SK-N-SH treated with all-trans-retinoic acid at 6 μM for 48 hours (cell line): ENCODE data around the gene PUM2.
"Not testable (repeated sequence)": the region's sequence is repeated elsewhere in the genome, so short reads cannot be mapped to it uniquely, and the experiment has no call there.

Experiments
- ARNTL ChIP-seq: fragments of 450-650 bp; formaldehyde crosslinking; IDR thresholded peaks from 2 replicates; pipeline ENCODE4 v1.5.0; 2020; ENCODE audit warnings: low read depth, mild to moderate bottlenecking, moderate library complexity, borderline replicate concordance
- BACH2 ChIP-seq: fragments of 250-450 bp; sonication (Bioruptor Pico); IDR thresholded peaks from 2 replicates; pipeline ENCODE4 v1.9.0; 2021; ENCODE audit warnings: mild to moderate bottlenecking, borderline replicate concordance
- ESRRG ChIP-seq: fragments of 250-450 bp; sonication (Bioruptor Pico); IDR thresholded peaks from 2 replicates; pipeline ENCODE4 v1.6.1; 2021; ENCODE audit warnings: mild to moderate bottlenecking
- OSR1 ChIP-seq: fragments of 250-450 bp; sonication (Bioruptor Pico); IDR thresholded peaks from 2 replicates; pipeline ENCODE4 v1.8.0; 2022; ENCODE audit warnings: moderate library complexity, mild to moderate bottlenecking, inconsistent platforms
- RARB ChIP-seq: fragments of 250-450 bp; sonication (Bioruptor Pico); IDR thresholded peaks from 2 replicates; pipeline ENCODE4 v1.8.0; 2021; ENCODE audit warnings: mild to moderate bottlenecking, moderate library complexity
- SNAI2 ChIP-seq: fragments of 250-450 bp; sonication (Bioruptor Pico); IDR thresholded peaks from 2 replicates; pipeline ENCODE4 v1.5.0; 2020; ENCODE audit warnings: mild to moderate bottlenecking, moderate library complexity
- ZC3H10 ChIP-seq: fragments of 250-450 bp; sonication (Bioruptor Pico); IDR thresholded peaks from 2 replicates; pipeline ENCODE4 v1.5.1; 2021; ENCODE audit warnings: mild to moderate bottlenecking, moderate library complexity
- ZFP3 ChIP-seq: fragments of 250-450 bp; sonication (Bioruptor Pico); IDR thresholded peaks from 2 replicates; pipeline ENCODE4 v1.5.0; 2020; ENCODE audit warnings: mild to moderate bottlenecking, moderate library complexity
- TF ChIP-seq, protein P1 (sequence below): fragments of 250-450 bp; sonication (Bioruptor Pico); IDR thresholded peaks from 2 replicates; pipeline ENCODE4 v1.5.0; 2020; ENCODE audit warnings: mild to moderate bottlenecking, moderate library complexity
- TF ChIP-seq, protein P2 (sequence below): fragments of 250-450 bp; sonication (Bioruptor Pico); IDR thresholded peaks from 2 replicates; pipeline ENCODE4 v1.8.0; 2020; ENCODE audit warnings: mild to moderate bottlenecking, moderate library complexity, borderline replicate concordance
- TF ChIP-seq, protein P3 (sequence below): fragments of 250-450 bp; sonication (Bioruptor Pico); IDR thresholded peaks from 2 replicates; pipeline ENCODE4 v1.8.0; 2021; ENCODE audit warnings: low read depth, mild to moderate bottlenecking, moderate library complexity, borderline replicate concordance

DNA sequence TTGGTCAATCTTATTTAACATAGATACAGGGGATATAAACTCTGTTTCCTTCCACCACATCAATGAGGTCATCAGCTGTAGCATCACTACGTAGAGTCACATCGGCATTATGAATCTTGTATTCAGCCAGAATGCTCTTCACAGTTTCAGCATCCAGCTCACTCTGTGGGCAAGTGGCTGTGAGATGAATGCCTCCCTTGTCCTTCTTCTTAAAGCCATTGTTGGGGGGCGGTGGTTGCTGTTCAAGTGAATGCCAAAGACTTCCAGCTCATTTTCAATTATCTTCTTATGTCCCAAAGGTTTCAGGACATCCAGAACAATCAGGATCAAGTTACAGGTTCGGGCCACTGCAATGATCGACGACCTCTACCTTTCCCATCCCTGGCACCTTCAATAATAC, 110.4 kb downstream of the PUM2 start:
- not testable (repeated sequence) for TF ChIP-seq ESRRG (CRISPR knock-in tag); ZFP3; ZC3H10 (CRISPR knock-in tag); RARB; BACH2; SNAI2 (CRISPR knock-in tag); ARNTL (CRISPR knock-in tag); OSR1 (CRISPR knock-in tag)
- TF ChIP-seq, protein P1, sequence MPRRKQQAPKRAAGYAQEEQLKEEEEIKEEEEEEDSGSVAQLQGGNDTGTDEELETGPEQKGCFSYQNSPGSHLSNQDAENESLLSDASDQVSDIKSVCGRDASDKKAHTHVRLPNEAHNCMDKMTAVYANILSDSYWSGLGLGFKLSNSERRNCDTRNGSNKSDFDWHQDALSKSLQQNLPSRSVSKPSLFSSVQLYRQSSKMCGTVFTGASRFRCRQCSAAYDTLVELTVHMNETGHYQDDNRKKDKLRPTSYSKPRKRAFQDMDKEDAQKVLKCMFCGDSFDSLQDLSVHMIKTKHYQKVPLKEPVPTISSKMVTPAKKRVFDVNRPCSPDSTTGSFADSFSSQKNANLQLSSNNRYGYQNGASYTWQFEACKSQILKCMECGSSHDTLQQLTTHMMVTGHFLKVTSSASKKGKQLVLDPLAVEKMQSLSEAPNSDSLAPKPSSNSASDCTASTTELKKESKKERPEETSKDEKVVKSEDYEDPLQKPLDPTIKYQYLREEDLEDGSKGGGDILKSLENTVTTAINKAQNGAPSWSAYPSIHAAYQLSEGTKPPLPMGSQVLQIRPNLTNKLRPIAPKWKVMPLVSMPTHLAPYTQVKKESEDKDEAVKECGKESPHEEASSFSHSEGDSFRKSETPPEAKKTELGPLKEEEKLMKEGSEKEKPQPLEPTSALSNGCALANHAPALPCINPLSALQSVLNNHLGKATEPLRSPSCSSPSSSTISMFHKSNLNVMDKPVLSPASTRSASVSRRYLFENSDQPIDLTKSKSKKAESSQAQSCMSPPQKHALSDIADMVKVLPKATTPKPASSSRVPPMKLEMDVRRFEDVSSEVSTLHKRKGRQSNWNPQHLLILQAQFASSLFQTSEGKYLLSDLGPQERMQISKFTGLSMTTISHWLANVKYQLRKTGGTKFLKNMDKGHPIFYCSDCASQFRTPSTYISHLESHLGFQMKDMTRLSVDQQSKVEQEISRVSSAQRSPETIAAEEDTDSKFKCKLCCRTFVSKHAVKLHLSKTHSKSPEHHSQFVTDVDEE (CRISPR knock-in tag): not testable (repeated sequence)
- TF ChIP-seq, protein P2, sequence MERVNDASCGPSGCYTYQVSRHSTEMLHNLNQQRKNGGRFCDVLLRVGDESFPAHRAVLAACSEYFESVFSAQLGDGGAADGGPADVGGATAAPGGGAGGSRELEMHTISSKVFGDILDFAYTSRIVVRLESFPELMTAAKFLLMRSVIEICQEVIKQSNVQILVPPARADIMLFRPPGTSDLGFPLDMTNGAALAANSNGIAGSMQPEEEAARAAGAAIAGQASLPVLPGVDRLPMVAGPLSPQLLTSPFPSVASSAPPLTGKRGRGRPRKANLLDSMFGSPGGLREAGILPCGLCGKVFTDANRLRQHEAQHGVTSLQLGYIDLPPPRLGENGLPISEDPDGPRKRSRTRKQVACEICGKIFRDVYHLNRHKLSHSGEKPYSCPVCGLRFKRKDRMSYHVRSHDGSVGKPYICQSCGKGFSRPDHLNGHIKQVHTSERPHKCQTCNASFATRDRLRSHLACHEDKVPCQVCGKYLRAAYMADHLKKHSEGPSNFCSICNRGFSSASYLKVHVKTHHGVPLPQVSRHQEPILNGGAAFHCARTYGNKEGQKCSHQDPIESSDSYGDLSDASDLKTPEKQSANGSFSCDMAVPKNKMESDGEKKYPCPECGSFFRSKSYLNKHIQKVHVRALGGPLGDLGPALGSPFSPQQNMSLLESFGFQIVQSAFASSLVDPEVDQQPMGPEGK: not testable (repeated sequence)
- TF ChIP-seq, protein P3, sequence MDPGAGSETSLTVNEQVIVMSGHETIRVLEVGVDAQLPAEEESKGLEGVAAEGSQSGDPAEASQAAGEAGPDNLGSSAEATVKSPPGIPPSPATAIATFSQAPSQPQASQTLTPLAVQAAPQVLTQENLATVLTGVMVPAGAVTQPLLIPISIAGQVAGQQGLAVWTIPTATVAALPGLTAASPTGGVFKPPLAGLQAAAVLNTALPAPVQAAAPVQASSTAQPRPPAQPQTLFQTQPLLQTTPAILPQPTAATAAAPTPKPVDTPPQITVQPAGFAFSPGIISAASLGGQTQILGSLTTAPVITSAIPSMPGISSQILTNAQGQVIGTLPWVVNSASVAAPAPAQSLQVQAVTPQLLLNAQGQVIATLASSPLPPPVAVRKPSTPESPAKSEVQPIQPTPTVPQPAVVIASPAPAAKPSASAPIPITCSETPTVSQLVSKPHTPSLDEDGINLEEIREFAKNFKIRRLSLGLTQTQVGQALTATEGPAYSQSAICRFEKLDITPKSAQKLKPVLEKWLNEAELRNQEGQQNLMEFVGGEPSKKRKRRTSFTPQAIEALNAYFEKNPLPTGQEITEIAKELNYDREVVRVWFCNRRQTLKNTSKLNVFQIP (CRISPR knock-in tag): not testable (repeated sequence)
